DMS79 treated with DMSO at 0.1 percent for 48 hours (cell line): ENCODE results near the gene LITAF.

Experiments
- DNase-seq: peaks from one replicate; lab custom pipeline; 2025; lab: John Stamatoyannopoulos, UW

LITAF gene

DNA sequence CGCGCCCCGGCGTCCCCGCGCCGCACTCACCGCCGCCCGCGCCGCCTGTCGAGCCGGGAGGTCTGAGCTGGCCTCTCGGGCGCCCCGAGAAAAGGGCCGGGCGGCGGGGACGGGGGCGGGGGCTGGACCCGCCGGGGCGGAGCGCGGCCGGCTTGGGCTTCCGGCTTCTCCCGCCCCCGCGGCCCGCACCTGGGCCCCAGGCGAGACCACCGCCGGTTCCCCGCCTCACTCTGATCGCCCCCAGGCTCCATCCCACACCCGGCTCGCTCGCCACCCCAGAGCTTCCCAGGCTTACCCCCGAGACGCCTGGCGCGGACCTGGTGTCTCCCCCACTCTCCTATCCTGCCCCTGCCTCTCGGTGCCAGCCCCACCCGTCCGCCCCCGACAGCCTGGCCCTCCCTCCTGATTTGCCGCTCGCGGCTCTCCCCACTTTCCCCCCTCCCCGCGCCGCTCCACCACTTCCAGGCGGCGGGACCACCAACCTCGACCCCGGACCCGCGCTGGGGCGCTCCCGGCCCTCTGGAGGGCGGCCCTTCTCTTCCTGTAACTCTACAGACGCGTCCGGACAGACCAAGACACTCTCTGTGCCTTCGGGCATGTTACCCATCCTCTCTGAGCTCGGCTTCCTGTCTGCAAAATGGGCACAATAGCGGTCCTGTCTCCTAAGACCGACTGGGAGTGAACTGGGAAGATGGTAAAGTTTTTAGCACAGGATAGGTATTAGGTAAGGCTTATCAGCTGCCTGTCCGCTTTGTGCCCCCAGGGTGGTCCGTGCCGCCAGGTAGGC is at the start of gene LITAF:
Gene LITAF (minus strand): TSS at position 64 of the 787 bp plus-strand sequence. CDS start 30,189 bp downstream, outside the sequence.
- peak; percentile 25 for DNase-seq

DNA sequence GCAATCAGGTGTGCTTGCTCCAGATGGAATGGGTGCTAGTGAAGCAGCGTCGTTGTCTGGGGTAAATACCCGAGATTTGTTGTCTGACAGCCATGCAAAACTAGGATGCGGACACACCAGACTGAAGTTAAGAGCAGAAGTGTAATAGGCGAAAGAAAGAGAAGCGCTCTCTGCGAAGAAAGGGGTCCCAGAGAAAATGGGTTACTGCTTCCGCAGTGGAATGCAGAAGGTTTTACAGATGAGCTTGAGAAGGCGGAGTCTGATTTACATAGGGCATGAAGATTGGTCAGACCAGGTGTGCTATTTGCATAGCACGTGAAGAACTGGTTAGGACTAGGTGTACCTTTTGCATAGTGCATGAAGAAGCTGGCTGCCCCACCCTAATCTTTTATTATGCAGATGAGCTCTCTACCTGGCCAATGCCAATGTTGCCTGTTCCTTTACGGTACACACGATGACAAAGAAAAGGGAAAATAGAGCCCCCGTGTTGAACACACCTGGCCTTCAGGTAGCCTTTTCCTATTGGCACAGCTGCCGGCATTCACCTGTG is 49.5 kb upstream of the LITAF start:
- DNase-seq = peak; percentile 50

DNA sequence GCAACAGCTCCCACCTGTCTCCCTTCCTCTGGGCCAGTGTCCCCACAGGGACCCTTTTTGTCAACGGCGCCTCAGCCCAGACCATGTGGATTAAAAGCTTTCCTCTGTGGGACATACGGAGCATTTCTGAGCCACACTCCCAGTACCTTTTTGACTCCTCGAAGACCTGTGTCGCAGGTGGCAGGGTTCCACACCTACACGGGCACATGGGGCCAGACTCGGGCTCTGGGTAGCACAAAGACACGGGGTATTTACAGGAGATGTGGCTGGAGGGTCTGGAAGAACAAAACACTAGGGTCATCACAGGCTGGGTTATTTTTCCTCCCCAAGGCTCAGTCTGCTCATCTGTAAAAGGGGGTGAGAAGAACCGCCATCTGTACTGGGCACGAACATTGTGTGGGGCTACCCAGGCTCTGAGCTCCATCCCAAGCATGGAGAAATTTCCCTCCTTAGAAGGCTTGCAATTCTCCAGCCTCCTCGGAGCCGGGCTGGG is 49.0 kb upstream of the LITAF start:
- DNase-seq = no peak

- DNase-seq = no peak
These were observed 48.5 kb upstream of the LITAF start for GRCh38 chr16:11635113-11635652.

DNA sequence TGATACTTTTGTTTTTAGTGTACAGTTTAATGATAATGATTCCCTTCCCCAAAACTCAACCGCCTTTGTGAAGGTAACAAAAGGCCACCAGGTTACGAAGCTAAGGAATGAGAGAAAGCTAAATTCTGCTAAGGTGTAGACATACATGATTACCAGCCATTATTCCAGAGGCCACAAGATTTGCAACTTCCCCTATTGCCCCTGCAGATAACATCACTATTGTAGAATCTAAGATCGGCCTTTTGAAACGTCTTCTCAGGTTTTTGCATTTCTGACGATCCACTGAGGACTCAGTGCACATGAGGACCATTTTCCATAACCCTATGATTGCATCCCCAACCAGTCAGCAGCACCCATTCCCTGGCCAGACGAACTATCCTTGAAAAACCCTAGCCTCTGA is 47.6 kb upstream of the LITAF start:
- DNase-seq = no peak

- no peak for DNase-seq
These were observed 46.4 kb upstream of the LITAF start for GRCh38 chr16:11633113-11633512.

- no peak for DNase-seq
These were observed 45.8 kb upstream of the LITAF start for GRCh38 chr16:11632455-11632939.

GRCh38 chr16:11631214-11631613 is 44.5 kb upstream of the LITAF start:
- no peak for DNase-seq

DNA sequence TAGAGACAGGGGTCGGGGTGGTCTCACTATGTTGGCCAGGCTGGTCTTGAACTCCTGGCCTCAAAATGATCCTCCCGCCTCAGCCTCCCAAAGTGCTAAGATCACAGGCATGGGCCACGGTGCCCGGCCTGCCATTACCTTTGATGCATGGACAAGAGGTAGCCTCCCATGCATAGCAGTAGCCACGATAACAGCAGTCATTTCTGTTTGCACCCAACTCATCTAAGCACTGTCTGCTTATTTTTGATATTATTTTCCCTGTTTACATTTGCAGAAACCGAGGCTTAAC is 44.0 kb upstream of the LITAF start:
- DNase-seq = no peak

DNA sequence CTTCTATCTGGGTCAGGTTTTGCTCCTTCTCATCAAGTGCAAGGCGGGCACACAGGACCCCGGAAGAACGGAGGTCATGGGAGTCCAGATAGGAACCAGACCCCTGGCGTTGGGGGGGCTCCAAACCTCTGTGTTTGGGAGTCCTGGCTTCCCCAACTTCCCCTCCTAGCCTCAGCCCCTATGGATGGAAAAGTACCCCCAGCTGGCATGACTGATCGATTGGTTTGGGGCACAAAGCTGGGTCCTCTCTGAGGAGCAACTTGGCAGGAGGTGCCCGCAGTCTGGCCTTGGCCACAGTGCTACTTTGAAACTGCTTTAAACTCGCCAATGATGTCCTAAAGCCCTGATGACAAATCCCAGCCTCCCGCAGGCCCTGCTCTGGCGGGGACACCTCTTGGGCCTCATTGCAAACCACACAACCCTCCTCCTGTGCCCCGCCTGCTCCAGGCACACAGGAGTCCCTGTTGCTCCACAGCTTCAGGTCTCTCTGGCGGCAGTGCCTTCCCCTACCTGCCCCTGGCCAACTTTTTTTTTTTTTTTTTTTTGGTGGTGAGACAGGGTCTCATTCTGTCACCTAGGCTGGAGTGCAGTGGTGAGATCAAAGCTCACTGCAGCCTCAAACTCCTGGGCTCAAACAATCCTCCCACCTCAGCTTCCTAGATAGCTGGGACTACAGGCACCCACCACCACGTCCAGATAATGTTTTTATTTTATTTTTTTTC is 43.5 kb upstream of the LITAF start:
- DNase-seq = peak; percentile 56

- peak; percentile 85 for DNase-seq
These were observed 42.6 kb upstream of the LITAF start for GRCh38 chr16:11629071-11630030.

- no peak for DNase-seq
These were observed 41.2 kb upstream of the LITAF start for GRCh38 chr16:11627822-11628457.

GRCh38 chr16:11627292-11627663 is 40.6 kb upstream of the LITAF start:
- no peak for DNase-seq

GRCh38 chr16:11626657-11627291 is 40.1 kb upstream of the LITAF start:
- no peak for DNase-seq

DNA sequence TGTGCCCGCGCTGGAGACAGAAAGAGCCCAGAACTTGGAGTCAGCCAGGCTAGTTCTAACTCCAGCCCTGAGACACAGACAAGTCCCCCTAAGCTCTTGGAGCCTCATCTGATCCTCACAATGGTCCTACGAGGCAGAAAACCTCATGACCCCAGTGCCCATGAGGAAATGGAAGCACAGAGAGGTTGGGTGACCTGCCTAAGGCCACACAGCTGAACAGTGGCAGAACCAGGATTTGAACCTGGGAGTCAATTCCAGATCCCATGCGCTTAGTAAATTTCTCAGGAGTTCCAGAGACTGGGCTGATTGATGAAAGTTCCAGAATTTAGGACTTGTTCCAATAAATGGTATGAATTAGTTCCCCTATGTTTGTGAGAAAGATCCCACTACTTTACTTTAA is 39.0 kb upstream of the LITAF start:
- no peak for DNase-seq

GRCh38 chr16:11624636-11625607 is 38.2 kb upstream of the LITAF start:
- DNase-seq = no peak

- no peak for DNase-seq
These were observed 37.5 kb upstream of the LITAF start for GRCh38 chr16:11624205-11624604.

- peak; percentile 9 for DNase-seq
These were observed 35.4 kb upstream of the LITAF start for GRCh38 chr16:11621920-11622651.

DNA sequence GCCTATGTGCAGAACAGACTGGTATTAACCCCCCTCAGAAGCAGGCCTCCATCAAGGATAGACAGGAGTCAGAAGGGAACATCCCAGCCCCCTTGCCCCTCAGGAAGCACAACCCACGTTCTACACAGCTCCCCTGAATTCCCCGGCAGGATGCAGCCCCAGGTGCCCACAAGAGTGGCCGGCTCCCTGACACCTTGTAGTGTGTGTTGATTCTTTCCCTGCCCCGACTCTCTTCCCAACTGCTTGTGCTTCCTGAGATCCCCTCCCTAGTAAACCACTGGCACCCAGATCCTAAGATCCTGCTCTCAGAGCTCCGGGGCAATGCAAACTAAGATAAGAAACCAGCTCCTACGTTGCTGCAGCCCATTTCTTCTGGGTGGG is 34.8 kb upstream of the LITAF start:
- DNase-seq = no peak
